ENCODE results near the gene MTCL1. TPM values are rescaled to one million over a fixed set of nuclear protein-coding genes. Genes with fewer than 3 reads are reported as not detected.

MTCL1 gene
- total RNA-seq, 1 experiment from 2014 or later = 12.2 TPM

DNA sequence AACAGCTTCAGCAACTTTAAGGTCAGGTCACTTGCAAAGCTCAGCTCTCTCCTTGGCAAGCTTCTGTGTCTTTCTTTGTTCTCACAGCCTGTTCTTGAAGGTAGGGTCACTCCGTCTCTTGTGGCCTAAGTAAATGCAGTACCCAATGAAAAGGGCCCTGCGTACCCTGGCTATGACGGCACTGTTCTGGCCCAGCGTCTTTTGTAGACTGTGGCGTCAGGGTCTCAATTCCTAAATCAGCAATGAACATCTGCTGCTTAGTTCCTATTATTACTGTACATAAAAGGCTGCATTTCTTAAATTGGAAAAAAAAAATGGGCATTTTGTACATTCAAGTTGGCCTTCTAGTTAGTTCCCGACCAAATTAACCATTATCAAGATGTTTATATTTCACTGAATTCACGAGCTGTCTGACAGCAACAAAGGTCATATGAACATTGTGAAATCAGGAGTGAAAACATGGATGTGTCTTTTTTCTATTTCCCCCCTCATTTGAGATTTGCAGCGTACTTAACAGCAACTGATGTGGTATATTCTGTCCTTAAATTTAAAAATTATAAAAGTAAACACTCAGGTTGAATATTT, 17.0 kb upstream of the MTCL1 start:
- no peak for DNase-seq (ENCODE audit: low read depth)

DNA sequence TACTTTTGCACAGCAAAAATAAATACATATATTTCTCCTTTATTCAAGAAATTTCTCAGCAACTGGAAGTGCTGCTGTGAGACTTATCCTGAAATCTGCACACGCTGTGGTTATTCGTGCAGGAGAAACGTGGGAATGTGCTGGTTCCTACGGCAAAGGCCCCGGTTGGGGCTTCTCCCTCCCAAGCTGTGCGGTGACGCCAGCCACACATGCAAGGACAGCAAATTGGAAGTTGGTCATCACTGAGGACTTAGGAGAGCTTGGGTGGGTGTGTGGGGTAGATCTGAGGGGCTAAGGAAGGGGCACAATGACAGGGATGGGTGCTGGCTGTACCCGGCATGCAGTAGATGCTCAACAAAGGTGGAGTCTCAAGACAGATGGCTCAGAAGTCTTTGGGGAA, 16.5 kb upstream of the MTCL1 start:
- DNase-seq (ENCODE audit: low read depth) = no peak

DNA sequence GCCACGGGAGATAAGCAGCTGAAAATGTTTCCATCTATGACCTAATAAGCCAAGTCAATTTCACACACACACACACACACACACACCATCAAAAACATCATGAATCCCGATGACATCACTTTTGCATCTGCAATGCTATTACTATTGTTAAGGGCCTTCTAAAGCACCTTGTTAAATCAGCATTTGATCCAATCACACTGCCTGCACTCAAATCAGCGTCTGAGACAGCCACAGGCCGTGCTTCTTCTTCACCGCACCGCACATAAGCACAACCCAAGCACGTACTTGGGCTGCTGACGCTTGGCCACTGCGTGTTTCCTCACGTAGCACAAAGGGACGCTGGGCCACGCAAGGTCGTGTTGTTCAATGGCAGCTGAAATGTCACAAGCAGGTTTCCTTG, 15.8 kb upstream of the MTCL1 start:
- DNase-seq (ENCODE audit: low read depth) = no peak

- DNase-seq (ENCODE audit: low read depth) = no peak
These were observed 10.5 kb upstream of the MTCL1 start for GRCh38 chr18:8694891-8695290.

GRCh38 chr18:8695932-8696517, 9.3 kb upstream of the MTCL1 start:
- no peak for DNase-seq (ENCODE audit: low read depth)

GRCh38 chr18:8696749-8697211, 8.6 kb upstream of the MTCL1 start:
- peak; percentile 37 for DNase-seq (ENCODE audit: low read depth)

- DNase-seq (ENCODE audit: low read depth) = no peak
These were observed 6.2 kb upstream of the MTCL1 start for GRCh38 chr18:8699126-8699525.

DNA sequence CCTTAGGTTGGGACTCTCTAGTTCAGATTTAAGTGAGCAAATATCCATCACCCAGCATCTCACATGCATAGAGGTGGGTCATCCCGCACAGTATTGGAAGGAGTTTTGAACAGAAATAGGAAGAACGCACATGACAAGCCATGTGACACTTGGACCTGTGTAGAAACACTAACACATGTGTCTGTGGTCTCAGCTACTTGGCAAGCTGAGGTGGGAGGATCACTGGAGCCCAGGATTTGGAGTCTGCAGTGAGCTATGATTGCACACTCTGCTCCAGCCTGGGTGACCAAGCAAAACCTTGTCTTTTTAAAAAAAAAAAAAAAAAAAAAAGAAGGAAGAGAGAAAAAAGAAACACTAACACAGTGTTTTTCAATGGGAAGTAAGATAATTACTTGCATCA, 5.4 kb upstream of the MTCL1 start:
- no peak for DNase-seq (ENCODE audit: low read depth)

DNA sequence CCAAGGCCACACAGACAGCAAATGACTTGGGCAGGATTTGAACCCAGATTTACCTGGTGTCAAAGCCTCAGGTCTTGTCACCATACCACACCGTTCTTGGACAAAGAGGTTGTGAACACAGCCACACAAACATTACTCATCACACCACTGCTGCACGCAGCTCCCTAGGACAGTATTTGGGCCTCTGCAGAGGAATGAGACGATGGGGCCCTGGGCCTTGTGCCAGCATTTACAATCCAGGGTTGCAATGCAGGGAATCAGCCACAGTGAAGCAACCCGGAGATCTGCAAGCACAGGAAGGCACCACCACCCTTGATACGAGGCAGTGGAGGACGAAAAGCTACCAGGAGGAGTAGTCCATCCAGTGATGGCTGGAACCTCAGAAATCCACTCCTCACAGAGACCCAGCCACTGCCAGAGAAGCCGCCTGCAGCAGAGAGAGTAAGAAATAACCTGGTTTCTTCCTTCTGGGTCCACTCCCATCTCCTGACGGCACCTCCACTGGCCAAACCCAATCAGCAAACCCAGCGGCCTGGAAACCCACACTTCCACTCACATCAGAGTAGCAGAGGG, 3.7 kb upstream of the MTCL1 start:
- peak; percentile 57 for DNase-seq (ENCODE audit: low read depth)

GRCh38 chr18:8702668-8703067, 2.7 kb upstream of the MTCL1 start:
- DNase-seq (ENCODE audit: low read depth) = no peak

- no peak for DNase-seq (ENCODE audit: low read depth)
These were observed 2.2 kb upstream of the MTCL1 start for GRCh38 chr18:8703092-8703709.

GRCh38 chr18:8703781-8704301, 1.5 kb upstream of the MTCL1 start:
- no peak for DNase-seq (ENCODE audit: low read depth)

DNA sequence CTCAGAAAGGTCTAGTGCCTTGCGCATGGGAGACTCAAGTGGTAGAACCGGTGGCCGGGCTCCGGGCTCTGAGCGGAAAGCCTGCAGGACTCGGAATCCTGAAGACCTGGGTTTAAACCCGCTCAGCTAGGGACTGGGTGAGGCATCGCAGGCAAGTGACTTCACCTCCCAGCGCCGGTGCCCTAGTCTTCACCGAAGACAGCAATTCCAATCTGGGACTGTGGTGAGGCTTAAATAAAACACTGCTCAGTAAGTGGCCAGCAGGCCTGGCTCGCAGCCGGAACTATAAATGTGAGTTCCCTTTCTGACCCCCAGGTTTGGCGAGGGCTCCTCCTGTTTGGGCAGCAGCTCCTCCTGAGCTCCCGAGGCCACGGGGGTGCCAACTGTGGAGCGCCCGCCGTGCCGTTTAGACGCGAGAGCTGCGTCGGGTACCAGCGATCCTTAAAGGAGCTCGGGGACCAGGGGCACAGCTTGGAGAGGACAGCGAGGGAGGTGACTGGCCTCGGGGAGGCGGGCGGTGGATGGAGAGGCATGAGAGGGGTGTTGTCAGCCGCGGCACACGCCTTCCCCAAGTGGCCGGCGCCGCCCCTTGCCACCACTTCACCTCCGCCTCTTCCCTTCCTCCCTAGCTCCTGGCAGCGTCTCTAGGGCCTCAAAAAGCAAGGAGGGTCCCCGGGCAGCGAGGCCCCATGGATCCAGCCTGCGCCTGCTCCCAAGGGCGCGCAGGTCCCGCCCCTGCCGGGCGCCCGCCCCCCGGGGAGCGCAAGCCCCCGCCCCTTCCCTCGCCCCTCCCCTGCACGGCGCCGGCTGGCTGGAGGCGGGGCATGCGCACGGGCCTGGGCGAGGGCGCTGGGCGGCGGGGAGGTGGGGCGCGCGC, 757 bp upstream of the MTCL1 start:
- DNase-seq (ENCODE audit: low read depth) = peak; percentile 88

- peak; percentile 15 for DNase-seq (ENCODE audit: low read depth)
These were observed 820 bp downstream of the MTCL1 start for GRCh38 chr18:8705961-8706790.

DNA sequence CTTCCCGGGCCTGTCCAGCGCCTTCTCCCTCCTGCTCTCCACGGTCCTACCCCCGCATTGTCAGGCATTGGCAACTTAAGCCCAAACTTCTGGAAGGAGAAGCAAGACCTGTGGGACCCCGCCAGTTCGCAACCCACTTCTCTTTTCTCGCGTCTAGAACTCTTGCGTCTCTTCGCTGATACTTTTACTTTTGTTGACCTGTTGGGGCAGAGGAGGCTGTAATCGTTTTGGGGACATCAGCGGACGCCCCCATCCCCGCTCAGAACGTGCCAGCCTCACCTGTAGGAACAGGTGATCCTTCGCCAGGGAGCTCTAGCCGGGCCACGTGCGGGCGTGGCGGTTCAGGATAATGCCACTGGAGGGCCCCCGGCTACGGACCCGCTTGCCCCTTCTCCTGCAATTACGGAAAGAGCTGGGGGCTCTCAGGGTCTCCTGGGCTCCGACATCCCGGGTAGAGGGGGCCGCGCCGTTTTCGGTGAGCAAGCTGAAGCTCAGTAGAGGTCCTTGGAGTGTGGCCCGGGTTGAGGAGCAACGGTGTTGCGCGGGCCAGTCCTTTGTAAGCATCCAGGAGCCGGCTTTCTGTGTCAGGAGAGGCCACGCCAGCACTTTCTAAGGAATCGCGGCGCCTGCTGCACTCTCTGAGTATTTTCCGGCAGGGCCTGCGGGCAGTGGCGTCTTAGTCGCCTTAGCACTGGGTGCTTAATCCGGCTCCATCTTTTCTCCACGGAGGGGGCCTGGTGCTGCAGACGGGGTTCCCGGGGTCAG, 1.6 kb downstream of the MTCL1 start:
- peak; percentile 66 for DNase-seq (ENCODE audit: low read depth)

DNA sequence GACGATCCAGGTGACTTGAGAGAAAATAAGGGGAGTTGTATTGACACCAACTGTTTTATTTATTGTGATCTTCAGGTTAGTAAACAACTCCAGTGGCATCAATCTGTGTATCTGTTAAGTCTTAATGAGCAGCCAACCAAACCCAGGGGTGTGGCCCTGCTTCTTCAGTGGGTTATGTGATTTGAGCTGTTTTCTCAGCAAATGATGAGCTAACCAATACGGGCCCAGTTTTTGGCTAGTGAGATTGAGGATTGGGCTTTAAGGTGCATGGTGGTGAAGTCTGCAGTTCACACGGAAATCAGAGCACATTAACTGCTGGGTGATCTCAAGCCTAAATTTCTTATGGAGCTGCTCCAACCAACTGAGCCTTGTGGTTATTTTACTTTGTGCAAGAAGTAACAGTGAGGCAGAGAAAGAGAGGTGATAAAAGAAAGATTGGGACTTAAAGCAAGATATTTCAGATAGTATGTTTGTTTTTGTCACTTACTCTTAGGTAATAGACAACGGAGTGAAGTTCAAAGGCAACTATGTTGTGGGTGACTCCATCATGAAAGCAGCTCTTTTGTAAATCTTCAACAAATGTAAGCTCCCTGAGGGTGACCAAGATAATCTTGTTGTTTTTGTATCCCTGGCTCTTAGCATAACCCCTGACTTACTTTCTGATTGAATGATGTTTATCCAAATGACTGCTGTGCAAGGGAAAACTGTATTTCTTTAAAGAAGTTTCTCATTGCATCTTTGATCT, 2.4 kb downstream of the MTCL1 start:
- DNase-seq (ENCODE audit: low read depth) = peak; percentile 27

GRCh38 chr18:8708670-8709069, 3.3 kb downstream of the MTCL1 start:
- no peak for DNase-seq (ENCODE audit: low read depth)

DNA sequence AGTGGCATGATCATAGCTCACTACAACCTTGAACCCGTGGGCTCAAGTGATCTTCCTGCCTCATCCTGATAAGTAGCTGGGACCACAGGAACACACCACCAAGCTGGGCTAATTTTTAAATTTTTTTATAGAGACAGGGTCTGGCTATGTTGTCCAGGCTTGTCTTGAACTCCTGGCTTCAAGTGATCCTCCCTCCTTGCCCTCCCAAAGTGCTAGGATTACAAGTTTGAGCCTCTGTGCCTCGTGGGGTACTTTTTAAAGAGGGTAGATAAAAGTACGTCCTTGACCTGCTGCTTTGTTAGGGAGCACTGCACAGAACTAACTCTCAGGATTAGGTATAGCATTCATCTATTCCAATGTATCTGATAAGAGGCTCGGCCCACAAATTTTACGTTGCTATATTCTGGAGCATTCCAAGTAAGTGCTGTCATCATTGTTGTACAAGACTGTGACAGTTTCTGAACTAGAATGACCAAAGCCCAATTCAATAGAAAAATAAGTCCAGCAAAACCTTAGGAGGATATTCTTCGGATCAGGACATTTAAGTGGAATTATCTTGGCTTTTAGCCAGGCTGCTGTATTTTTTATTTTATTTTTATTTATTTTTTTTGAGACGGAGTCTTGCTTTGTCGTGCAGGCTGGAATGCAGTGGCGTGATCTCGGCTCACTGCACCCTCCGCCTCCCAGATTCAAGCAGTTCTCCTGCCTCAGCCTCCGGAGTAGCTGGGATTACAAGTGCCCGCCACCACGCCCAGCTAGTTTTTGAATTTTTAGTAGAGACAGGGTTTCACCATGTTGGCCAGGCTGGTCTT, 4.1 kb downstream of the MTCL1 start:
- DNase-seq (ENCODE audit: low read depth) = no peak

- no peak for DNase-seq (ENCODE audit: low read depth)
These were observed 6.4 kb downstream of the MTCL1 start for GRCh38 chr18:8711736-8712135.

All from Daoy (cell line).